Measurements from ENCODE around the gene ABLIM1.

Gene ABLIM1

DNA sequence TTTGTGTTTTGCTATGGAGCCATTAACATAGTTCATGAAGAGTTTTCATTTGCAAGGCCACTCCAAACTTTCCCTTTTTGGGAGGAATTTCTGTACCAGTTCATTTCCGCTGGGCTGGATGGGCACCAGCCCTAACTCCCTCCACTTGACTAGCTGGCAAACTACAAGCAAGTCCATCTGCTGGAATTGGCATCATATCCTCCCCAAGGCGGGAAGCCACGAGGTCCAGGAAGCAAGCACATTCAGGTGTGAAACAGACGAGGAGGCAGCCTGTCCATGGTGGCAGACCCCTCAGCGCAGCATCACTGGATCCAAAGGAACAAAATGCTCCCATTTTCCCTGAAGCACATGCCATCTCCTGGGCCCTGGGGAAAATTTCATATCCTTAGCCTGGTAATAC lies 125.8 kb downstream of the ABLIM1 start:
- TF ChIP-seq, protein P1, sequence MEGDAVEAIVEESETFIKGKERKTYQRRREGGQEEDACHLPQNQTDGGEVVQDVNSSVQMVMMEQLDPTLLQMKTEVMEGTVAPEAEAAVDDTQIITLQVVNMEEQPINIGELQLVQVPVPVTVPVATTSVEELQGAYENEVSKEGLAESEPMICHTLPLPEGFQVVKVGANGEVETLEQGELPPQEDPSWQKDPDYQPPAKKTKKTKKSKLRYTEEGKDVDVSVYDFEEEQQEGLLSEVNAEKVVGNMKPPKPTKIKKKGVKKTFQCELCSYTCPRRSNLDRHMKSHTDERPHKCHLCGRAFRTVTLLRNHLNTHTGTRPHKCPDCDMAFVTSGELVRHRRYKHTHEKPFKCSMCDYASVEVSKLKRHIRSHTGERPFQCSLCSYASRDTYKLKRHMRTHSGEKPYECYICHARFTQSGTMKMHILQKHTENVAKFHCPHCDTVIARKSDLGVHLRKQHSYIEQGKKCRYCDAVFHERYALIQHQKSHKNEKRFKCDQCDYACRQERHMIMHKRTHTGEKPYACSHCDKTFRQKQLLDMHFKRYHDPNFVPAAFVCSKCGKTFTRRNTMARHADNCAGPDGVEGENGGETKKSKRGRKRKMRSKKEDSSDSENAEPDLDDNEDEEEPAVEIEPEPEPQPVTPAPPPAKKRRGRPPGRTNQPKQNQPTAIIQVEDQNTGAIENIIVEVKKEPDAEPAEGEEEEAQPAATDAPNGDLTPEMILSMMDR (conservative IDR thresholded peaks at IDR 0.05; ENCODE audit: low read depth, low read length): no peak
- no peak overlapping the region for H3K4me3 ChIP-seq (ENCODE audit: low read length)
- DNase-seq (ENCODE audit: low read depth): no peak

DNA sequence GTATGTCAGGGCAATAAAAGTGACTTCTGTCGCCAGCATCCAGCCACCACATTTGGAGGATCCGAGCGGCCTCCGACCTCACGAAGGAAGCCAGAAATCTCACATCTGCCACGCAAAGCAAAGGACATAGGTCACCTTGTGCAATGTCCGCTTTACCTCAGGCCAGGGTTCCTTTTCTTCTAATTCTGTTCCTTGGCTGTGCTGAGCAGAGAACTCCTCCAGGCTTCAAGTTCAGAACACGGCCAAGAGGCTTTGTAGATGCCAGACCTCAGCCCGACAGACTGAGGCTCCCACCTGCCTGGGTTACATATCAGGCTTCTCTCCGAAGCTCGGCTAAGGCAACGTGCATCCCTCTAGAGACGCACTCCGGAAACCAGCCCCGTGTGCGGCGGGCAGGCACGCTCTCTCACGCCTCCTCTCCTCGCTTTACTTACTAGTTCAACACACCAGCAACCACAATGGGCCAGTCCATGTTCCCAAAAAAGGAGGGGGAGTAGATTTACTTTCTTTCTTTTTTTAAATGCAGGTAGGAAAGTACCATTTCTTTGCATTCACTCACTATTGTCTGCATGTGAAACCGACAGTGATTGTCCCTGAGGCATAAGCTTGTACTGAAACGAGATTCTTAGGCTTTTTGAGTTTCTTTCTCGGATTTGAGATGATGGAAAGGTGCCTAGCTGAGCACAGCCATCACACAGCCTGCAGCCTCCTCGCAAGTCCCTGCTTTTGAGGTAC lies 131.4 kb downstream of the ABLIM1 start:
- TF ChIP-seq, protein P1 (conservative IDR thresholded peaks at IDR 0.05; ENCODE audit: low read depth, low read length): no peak
- peak overlapping the region; percentile 57 for H3K4me3 ChIP-seq (ENCODE audit: low read length)
- DNase-seq (ENCODE audit: low read depth): no peak

DNA sequence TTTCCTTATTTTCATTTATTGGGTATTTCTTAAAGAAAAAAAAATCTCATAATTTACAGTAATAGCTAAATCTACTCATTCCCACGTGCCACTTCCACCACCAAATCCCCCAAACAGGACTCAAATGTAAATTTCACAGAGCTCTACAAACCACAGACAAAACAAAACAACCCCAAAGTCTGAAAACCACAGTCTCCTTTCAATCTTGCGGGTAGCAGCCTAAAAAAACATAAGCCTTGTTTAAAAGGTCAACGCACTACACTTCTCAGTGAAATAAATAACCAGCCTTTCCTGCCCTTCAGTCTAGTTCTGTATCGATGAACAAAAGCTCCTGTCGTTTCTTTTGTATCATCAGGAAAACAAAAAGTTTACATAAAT lies 132.0 kb downstream of the ABLIM1 start:
- H3K4me3 ChIP-seq (ENCODE audit: low read length): peak overlapping the region; percentile 57
- DNase-seq (ENCODE audit: low read depth): no peak
- TF ChIP-seq, protein P1 (conservative IDR thresholded peaks at IDR 0.05; ENCODE audit: low read depth, low read length): no peak

DNA sequence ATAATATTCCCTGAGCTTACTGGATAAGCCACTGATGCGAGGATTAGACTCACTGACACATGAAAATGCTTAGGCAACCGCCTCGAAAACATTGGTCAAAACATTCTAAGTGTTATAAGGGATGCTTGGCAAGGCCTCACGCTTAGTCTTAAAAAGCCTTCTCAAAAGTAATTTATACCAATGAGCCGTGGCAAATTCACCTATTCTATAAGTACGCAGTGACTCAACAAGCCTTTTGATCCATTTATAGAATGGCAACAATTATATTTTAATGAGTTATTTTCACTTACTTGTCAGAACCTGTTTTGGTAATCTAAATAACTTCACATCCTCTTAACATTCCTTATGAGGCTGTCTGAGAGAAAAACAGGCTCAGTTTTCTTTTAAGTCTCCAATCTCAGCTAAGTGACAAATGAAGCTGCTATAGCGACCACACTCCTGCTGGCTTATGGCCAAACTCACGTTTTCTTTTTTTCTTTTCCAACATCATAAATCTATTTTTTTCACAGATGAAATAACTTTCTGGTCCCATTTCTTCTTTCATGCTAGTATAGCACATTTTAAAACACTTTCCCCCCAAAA lies 132.6 kb downstream of the ABLIM1 start:
- H3K4me3 ChIP-seq (ENCODE audit: low read length): peak overlapping the region; percentile 57
- DNase-seq (ENCODE audit: low read depth): peak; percentile 99
- TF ChIP-seq, protein P1 (conservative IDR thresholded peaks at IDR 0.05; ENCODE audit: low read depth, low read length): no peak

DNA sequence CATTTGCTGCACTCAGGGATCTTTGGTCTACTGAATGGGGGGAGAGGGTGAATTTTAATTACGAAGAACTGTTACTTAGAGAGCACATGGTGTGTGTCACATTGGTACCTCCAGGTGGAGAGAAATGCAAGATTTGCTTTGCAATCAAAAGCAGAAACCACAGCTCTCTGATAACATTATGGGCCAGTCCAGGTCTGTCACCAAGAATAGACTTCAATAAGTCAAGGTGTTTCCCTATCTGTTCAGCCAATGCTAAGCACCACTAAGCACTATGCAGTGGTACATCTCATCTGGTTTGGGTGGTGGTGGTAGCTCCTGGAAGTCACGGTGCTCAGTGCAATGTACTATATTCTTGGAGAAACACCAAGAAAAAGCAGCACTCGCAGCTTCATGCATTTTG lies 134.2 kb downstream of the ABLIM1 start:
- no peak overlapping the region for H3K4me3 ChIP-seq (ENCODE audit: low read length)
- DNase-seq (ENCODE audit: low read depth): no peak
- TF ChIP-seq, protein P1 (conservative IDR thresholded peaks at IDR 0.05; ENCODE audit: low read depth, low read length): no peak

DNA sequence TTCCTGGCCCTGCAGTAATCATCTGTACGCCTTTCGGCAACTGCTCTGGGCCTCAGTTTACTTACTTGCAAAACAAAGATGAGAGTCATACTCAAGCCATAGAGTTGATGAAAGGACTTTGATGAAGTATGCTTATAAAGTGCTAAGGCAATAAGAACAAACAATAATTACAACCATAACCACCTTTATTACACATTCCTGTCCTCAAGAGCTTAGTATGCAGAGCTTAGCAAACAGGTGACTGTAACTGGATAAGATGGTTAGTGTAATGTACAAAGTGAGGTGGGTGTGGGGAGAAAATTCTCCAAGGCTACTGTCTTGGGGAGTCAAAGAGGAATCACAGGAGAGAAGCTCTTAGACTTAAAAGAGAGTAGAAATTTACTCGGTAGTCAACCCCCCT lies 136.8 kb downstream of the ABLIM1 start:
- DNase-seq (ENCODE audit: low read depth): no peak
- TF ChIP-seq, protein P1 (conservative IDR thresholded peaks at IDR 0.05; ENCODE audit: low read depth, low read length): no peak
- no peak overlapping the region for H3K4me3 ChIP-seq (ENCODE audit: low read length)

DNA sequence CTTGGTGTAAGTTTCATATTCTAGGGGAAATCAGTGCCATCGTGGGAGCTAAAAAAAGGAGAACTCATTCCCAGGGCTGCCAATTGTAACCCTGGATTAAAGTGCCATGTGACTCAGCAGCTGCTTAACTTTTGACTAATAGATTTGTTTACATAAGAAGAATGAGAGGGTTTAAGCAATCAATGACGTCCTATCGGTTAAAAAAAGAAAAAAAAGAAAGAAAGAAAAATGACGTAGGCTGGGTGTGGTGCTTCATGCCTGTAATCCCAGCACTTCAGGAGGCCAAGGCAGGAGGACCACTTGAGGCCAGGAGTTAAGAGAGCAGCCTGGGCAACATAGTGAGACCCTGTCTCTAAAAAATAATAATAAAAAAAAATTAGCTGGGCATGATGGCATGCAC lies 137.6 kb downstream of the ABLIM1 start:
- no peak overlapping the region for H3K4me3 ChIP-seq (ENCODE audit: low read length)
- DNase-seq (ENCODE audit: low read depth): peak; percentile 96
- TF ChIP-seq, protein P1 (conservative IDR thresholded peaks at IDR 0.05; ENCODE audit: low read depth, low read length): no peak
